GM19035 (cell line): ENCODE data around the gene MAML3.

Experiments
- ATAC-seq: cut with Tn5 transposase; IDR thresholded peaks from one replicate; pipeline ENCODE4 v1.9.1; 2021; ENCODE audit not compliant: unreplicated experiment

The MAML3 gene

GRCh38 chr4:140080883-140081282 lies 73.1 kb downstream of the MAML3 start:
- no peak for ATAC-seq

GRCh38 chr4:140078366-140078765 lies 75.6 kb downstream of the MAML3 start:
- ATAC-seq, result no peak

- no peak for ATAC-seq
These were observed 77.7 kb downstream of the MAML3 start for GRCh38 chr4:140076307-140076706.

GRCh38 chr4:140071806-140072205 lies 82.2 kb downstream of the MAML3 start:
- peak; percentile 86 for ATAC-seq

GRCh38 chr4:140070973-140071372 lies 83.0 kb downstream of the MAML3 start:
- ATAC-seq, result no peak

GRCh38 chr4:140070366-140070765 lies 83.6 kb downstream of the MAML3 start:
- no peak for ATAC-seq

GRCh38 chr4:140069066-140069465 lies 84.9 kb downstream of the MAML3 start:
- no peak for ATAC-seq

- ATAC-seq, result no peak
These were observed 85.7 kb downstream of the MAML3 start for GRCh38 chr4:140068271-140068670.

- ATAC-seq, result no peak
These were observed 87.7 kb downstream of the MAML3 start for GRCh38 chr4:140066031-140066930.

GRCh38 chr4:140065393-140065792 lies 88.6 kb downstream of the MAML3 start:
- ATAC-seq, result no peak

- no peak for ATAC-seq
These were observed 92.2 kb downstream of the MAML3 start for GRCh38 chr4:140061659-140062289.

GRCh38 chr4:140061194-140061593 lies 92.8 kb downstream of the MAML3 start:
- no peak for ATAC-seq

- ATAC-seq, result no peak
These were observed 94.8 kb downstream of the MAML3 start for GRCh38 chr4:140059159-140059558.

- no peak for ATAC-seq
These were observed 96.3 kb downstream of the MAML3 start for GRCh38 chr4:140057701-140058100.

GRCh38 chr4:140056015-140056414 lies 98.0 kb downstream of the MAML3 start:
- ATAC-seq, result no peak

GRCh38 chr4:140054861-140055260 lies 99.1 kb downstream of the MAML3 start:
- ATAC-seq, result no peak

- no peak for ATAC-seq
These were observed 100.8 kb downstream of the MAML3 start for GRCh38 chr4:140053185-140053584.

GRCh38 chr4:140052050-140052449 lies 101.9 kb downstream of the MAML3 start:
- no peak for ATAC-seq

GRCh38 chr4:140049849-140050637 lies 103.9 kb downstream of the MAML3 start:
- no peak for ATAC-seq

- no peak for ATAC-seq
These were observed 104.7 kb downstream of the MAML3 start for GRCh38 chr4:140049024-140049848.
